Measurements from ENCODE around the gene NAPG.
"Not testable (repeated sequence)": the region's sequence is repeated elsewhere in the genome, so short reads cannot be mapped to it uniquely, and the experiment has no call there.

The NAPG gene

GRCh38 chr18:10504723-10505122 lies 21.1 kb upstream of the NAPG start:
- no peak overlapping the region for H2AFZ ChIP-seq (ENCODE audit: low read depth)
- no peak for TF ChIP-seq CTCF (conservative IDR thresholded peaks at IDR 0.05; ENCODE audit: low read depth, low read length)
- no peaks in the 10 kb centered on the region for H3K36me3 ChIP-seq (ENCODE audit: insufficient read depth)
- H3K27ac ChIP-seq, result no peak overlapping the region
- no peaks in the 10 kb centered on the region for H4K20me1 ChIP-seq (ENCODE audit: insufficient read depth)
- H3K9ac ChIP-seq, result no peak overlapping the region
- no peak overlapping the region for H3K4me2 ChIP-seq
- H3K4me3 ChIP-seq (IDR thresholded peaks at IDR 0.05; ENCODE audit: insufficient read depth, low read depth, low read length), result no peak overlapping the region
- H3K79me2 ChIP-seq (ENCODE audit: insufficient read depth, low read depth), result no peaks in the 10 kb centered on the region
- H3K27me3 ChIP-seq (ENCODE audit: insufficient read depth, low read depth), result no peaks in the 10 kb centered on the region
- H3K4me1 ChIP-seq (ENCODE audit: low read depth, poor library complexity, severe bottlenecking), result no peaks in the 10 kb centered on the region

GRCh38 chr18:10505892-10506291 lies 19.9 kb upstream of the NAPG start:
- H3K79me2 ChIP-seq (ENCODE audit: insufficient read depth, low read depth); H3K4me3 ChIP-seq (IDR thresholded peaks at IDR 0.05; ENCODE audit: insufficient read depth, low read depth, low read length); H2AFZ ChIP-seq (ENCODE audit: low read depth); H3K4me1 ChIP-seq (ENCODE audit: low read depth, poor library complexity, severe bottlenecking); H3K36me3 ChIP-seq (ENCODE audit: insufficient read depth); H3K27ac ChIP-seq; H4K20me1 ChIP-seq (ENCODE audit: insufficient read depth); H3K9ac ChIP-seq; H3K27me3 ChIP-seq (ENCODE audit: insufficient read depth, low read depth); H3K4me2 ChIP-seq: not testable (repeated sequence)

DNA sequence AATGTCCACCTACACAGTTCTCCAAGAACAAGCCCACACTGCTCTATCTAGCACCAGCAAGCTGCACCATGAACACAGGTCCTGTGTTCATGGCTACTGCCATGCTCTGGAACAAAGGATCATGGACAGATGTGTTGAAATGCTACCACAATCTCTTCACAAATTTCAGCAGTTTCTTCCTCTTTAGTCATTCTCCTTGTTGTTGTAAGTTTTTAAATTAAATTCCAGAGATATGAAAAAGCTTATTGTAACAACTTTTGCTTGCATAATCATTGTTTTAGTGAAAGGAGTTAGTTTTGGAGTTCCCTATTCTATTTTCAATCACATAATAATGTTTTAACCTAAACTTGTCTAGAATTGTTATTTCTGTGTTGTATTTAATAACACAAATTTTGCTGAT lies 17.2 kb upstream of the NAPG start:
- Histone ChIP-seq H3K4me3 (IDR thresholded peaks at IDR 0.05; ENCODE audit: insufficient read depth, low read depth, low read length) (no peak overlapping the region), H2AFZ (ENCODE audit: low read depth) (no peak overlapping the region), H3K27ac (no peak overlapping the region), H3K79me2 (ENCODE audit: insufficient read depth, low read depth) (no peaks in the 10 kb centered on the region), H3K4me2 (no peak overlapping the region), H3K27me3 (ENCODE audit: insufficient read depth, low read depth) (no peaks in the 10 kb centered on the region), H4K20me1 (ENCODE audit: insufficient read depth) (no peaks in the 10 kb centered on the region), H3K9ac (no peak overlapping the region), H3K36me3 (ENCODE audit: insufficient read depth) (no peaks in the 10 kb centered on the region), H3K4me1 (ENCODE audit: low read depth, poor library complexity, severe bottlenecking) (no peaks in the 10 kb centered on the region)
- no peak for TF ChIP-seq CTCF (conservative IDR thresholded peaks at IDR 0.05; ENCODE audit: low read depth, low read length)

- Histone ChIP-seq H3K4me3 (IDR thresholded peaks at IDR 0.05; ENCODE audit: insufficient read depth, low read depth, low read length) (no peak overlapping the region), H3K36me3 (ENCODE audit: insufficient read depth) (no peaks in the 10 kb centered on the region), H3K9ac (no peak overlapping the region), H3K27me3 (ENCODE audit: insufficient read depth, low read depth) (no peaks in the 10 kb centered on the region), H3K4me1 (ENCODE audit: low read depth, poor library complexity, severe bottlenecking) (no peaks in the 10 kb centered on the region), H3K27ac (no peak overlapping the region), H4K20me1 (ENCODE audit: insufficient read depth) (no peaks in the 10 kb centered on the region), H3K4me2 (no peak overlapping the region), H2AFZ (ENCODE audit: low read depth) (no peak overlapping the region), H3K79me2 (ENCODE audit: insufficient read depth, low read depth) (no peaks in the 10 kb centered on the region)
- no peak for TF ChIP-seq CTCF (conservative IDR thresholded peaks at IDR 0.05; ENCODE audit: low read depth, low read length)
Measured at GRCh38 chr18:10511236-10511635, 14.6 kb upstream of the NAPG start.

- Histone ChIP-seq H3K27ac (no peak overlapping the region), H3K27me3 (ENCODE audit: insufficient read depth, low read depth) (no peaks in the 10 kb centered on the region), H2AFZ (ENCODE audit: low read depth) (no peak overlapping the region), H3K4me3 (IDR thresholded peaks at IDR 0.05; ENCODE audit: insufficient read depth, low read depth, low read length) (no peak overlapping the region), H3K4me2 (no peak overlapping the region), H3K79me2 (ENCODE audit: insufficient read depth, low read depth) (no peaks in the 10 kb centered on the region), H3K4me1 (ENCODE audit: low read depth, poor library complexity, severe bottlenecking) (no peaks in the 10 kb centered on the region), H3K36me3 (ENCODE audit: insufficient read depth) (no peaks in the 10 kb centered on the region), H4K20me1 (ENCODE audit: insufficient read depth) (no peaks in the 10 kb centered on the region), H3K9ac (no peak overlapping the region)
- TF ChIP-seq CTCF (conservative IDR thresholded peaks at IDR 0.05; ENCODE audit: low read depth, low read length), result no peak
Measured at GRCh38 chr18:10514082-10514481, 11.7 kb upstream of the NAPG start.

Data from KMS-11 (cell line).